ENCODE measurements around the gene TRIO.

The TRIO gene

GRCh38 chr5:14309199-14309598 is 166.1 kb downstream of the TRIO start:
- TF ChIP-seq ZNF211 (tag by site-specific recombination; IDR thresholded peaks at IDR 0.05; ENCODE audit: low read depth) (no peak), ZFP69B (tag by site-specific recombination; IDR thresholded peaks at IDR 0.05) (no peak), SCRT1 (tag by site-specific recombination; IDR thresholded peaks at IDR 0.05; ENCODE audit: borderline replicate concordance) (no peak), ZNF132 (tag by site-specific recombination; IDR thresholded peaks at IDR 0.05; ENCODE audit: borderline replicate concordance) (no peak)
- no peak overlapping the region for H3K4me3 ChIP-seq (ENCODE audit: low read depth, low read length)
- H3K36me3 ChIP-seq (ENCODE audit: control insufficient read depth in 2 of 2, insufficient read depth in 1 of 2, low read length in 2 of 2), result peaks cover 28 to 60% of the 10 kb centered on the region in 2 experiments
- ChIA-PET CTCF (no interaction called here), POLR2A (no interaction called here)
- no peaks in the 10 kb centered on the region for H3K9me3 ChIP-seq (ENCODE audit: control insufficient read depth, insufficient read depth, low read depth, low read length)
- peaks cover 7% of the 10 kb centered on the region for H3K4me1 ChIP-seq (ENCODE audit: control insufficient read depth, insufficient read depth, low read length)
- no peak overlapping the region for H3K27ac ChIP-seq (ENCODE audit: extremely low read depth, low read depth, low read length)

- no peak for TF ChIP-seq ZNF558 (tag by site-specific recombination; IDR thresholded peaks at IDR 0.05)
- TF ChIP-seq, protein P1, sequence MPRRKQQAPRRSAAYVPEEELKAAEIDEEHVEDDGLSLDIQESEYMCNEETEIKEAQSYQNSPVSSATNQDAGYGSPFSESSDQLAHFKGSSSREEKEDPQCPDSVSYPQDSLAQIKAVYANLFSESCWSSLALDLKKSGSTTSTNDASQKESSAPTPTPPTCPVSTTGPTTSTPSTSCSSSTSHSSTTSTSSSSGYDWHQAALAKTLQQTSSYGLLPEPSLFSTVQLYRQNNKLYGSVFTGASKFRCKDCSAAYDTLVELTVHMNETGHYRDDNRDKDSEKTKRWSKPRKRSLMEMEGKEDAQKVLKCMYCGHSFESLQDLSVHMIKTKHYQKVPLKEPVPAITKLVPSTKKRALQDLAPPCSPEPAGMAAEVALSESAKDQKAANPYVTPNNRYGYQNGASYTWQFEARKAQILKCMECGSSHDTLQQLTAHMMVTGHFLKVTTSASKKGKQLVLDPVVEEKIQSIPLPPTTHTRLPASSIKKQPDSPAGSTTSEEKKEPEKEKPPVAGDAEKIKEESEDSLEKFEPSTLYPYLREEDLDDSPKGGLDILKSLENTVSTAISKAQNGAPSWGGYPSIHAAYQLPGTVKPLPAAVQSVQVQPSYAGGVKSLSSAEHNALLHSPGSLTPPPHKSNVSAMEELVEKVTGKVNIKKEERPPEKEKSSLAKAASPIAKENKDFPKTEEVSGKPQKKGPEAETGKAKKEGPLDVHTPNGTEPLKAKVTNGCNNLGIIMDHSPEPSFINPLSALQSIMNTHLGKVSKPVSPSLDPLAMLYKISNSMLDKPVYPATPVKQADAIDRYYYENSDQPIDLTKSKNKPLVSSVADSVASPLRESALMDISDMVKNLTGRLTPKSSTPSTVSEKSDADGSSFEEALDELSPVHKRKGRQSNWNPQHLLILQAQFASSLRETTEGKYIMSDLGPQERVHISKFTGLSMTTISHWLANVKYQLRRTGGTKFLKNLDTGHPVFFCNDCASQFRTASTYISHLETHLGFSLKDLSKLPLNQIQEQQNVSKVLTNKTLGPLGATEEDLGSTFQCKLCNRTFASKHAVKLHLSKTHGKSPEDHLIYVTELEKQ (tag by site-specific recombination; IDR thresholded peaks at IDR 0.05; ENCODE audit: borderline replicate concordance), result no peak
- no peak for TF ChIP-seq ZNF510 (tag by site-specific recombination; IDR thresholded peaks at IDR 0.05; ENCODE audit: insufficient replicate concordance)
- no peak for TF ChIP-seq ZNF366 (tag by site-specific recombination; conservative IDR thresholded peaks at IDR 0.05)
- no peak for TF ChIP-seq ZNF548 (tag by site-specific recombination; IDR thresholded peaks at IDR 0.05)
- TF ChIP-seq HIC1 (tag by site-specific recombination; IDR thresholded peaks at IDR 0.05), result no peak
- TF ChIP-seq ZNF26 (tag by site-specific recombination; IDR thresholded peaks at IDR 0.05), result no peak
- no peak for TF ChIP-seq ZNF670 (tag by site-specific recombination; IDR thresholded peaks at IDR 0.05; ENCODE audit: low read depth)
- TF ChIP-seq REPIN1 (tag by site-specific recombination; IDR thresholded peaks at IDR 0.05; ENCODE audit: low read depth), result no peak
- no peak for TF ChIP-seq MYNN (tag by site-specific recombination; IDR thresholded peaks at IDR 0.05; ENCODE audit: borderline replicate concordance)
- TF ChIP-seq ZNF473 (tag by site-specific recombination; IDR thresholded peaks at IDR 0.05), result no peak
- POLR2A ChIA-PET, result no interaction called here
- no peaks in the 10 kb centered on the region for H3K9me3 ChIP-seq (ENCODE audit: control insufficient read depth, insufficient read depth, low read depth, low read length)
- no peak overlapping the region for H3K4me3 ChIP-seq (ENCODE audit: low read depth, low read length)
- H3K4me1 ChIP-seq (ENCODE audit: control insufficient read depth, insufficient read depth, low read length), result peaks cover 8% of the 10 kb centered on the region
- CTCF ChIA-PET, result interaction anchor here (0.7 to 2.5 kb wide), 3 partner anchors 14 to 42 kb away, joined by 5 to 9 read pairs (median 5); no protein-coding TSS in a partner anchor
- peaks cover 22 to 55% of the 10 kb centered on the region in 2 experiments for H3K36me3 ChIP-seq (ENCODE audit: control insufficient read depth in 2 of 2, insufficient read depth in 1 of 2, low read length in 2 of 2)
- no peak overlapping the region for H3K27ac ChIP-seq (ENCODE audit: extremely low read depth, low read depth, low read length)
Observed at GRCh38 chr5:14309878-14310531, 166.9 kb downstream of the TRIO start.
